ENCODE measurements around the gene PPP2R2C.

PPP2R2C gene

DNA sequence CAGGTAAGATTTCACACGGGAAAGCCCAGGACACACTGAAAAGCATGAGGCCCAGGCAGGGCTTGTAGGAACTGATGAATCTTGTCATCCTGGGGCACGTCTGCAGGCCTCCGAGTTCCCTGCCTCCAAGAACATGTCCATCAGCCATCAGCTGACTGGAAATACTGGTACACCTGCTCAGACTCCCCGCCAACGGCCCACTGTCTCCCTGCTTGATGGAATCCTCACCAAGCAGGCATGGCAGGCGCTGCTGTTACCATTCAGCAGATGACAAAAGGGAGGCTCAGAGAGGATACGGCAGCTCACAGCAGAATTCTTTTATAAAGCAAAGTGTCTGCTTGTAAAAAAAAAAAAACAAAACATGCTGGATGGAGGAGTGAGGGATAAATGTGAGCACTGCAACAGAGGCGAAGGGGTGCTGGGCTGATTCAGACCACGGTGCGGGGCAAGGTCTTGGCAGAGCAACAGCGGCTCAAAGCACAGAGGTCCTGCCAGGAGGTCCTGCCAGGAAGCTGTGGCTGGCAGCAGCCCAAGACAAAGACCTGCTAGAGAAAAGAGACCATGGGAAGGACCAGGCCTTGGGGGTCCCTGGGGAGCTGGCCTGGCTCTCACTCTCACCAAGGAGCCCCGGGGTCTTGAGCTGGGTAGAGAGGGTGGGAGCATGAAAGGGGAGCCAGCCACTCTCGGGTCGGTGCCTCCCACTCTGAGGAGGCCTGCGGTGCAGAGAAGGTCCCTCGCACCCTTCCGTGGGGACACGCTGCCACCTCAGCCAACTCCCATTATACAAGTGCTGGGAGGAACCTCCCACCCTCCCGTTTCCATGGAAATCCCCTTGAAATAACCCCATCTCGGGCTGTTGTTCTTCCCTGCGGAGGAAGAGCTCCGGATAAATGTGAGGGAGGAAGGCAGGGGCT lies 25.6 kb downstream of the PPP2R2C start:
- no peak for DNase-seq

- no peak for DNase-seq
Observed at GRCh38 chr4:6446130-6446482, 26.3 kb downstream of the PPP2R2C start.

DNA sequence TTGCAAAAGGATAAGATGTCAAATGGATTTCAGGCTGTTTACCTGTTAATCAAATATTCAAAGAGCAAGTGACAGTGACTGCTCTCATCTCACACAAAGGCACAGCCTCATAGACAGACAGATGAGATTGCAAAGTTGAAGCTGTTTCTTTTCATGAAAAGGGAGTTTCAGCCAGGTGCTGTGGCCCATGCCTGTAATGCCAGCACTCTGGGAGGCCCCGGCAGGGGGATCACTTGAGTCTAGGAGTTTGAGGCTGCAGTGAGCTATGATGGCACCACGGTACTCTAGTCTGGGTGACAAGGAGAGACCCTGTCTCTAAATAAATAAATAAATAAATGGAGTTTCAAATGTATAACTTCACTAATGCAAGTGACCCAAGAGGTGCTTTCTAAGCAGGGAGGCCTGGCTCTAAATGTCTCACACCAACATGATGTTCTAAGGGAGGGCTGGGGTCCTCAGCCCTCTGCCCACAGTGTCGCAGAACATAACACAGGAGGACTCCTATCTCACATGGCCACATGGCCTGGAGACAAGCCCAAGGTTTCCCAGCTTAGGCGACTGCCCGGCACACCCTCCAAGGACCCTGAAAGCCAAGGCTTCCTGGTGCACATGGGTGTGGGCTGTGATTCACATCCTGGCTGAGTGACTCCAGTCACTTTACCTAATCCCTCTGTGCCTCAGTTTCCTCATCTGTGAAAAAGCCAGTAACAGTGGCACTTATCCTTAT lies 26.8 kb downstream of the PPP2R2C start:
- DNase-seq, result no peak

- DNase-seq, result no peak
Observed at GRCh38 chr4:6444582-6444981, 27.8 kb downstream of the PPP2R2C start.

- DNase-seq, result no peak
Observed at GRCh38 chr4:6443035-6444023, 29.1 kb downstream of the PPP2R2C start.

DNA sequence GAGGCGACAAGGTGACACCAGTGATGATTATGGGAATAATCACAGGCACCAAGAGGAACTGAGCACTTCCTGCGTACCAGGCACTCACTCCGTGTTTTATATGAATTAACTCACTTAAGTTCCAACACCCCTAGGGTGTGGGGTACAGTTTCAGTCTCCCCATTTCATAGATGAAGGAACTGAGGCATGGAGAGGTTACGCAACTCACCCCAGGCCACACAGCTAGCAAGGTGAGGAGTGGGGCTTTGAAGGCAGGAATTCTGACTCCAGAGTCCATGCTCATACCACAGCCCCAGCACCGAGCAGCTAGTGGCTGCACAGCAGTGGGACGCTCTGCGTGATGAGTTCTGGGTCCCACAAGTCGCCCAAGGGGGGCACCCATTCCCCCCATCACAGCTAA lies 29.9 kb downstream of the PPP2R2C start:
- DNase-seq, result no peak

GRCh38 chr4:6441758-6442157 lies 30.7 kb downstream of the PPP2R2C start:
- DNase-seq, result no peak

- DNase-seq, result no peak
Observed at GRCh38 chr4:6441202-6441582, 31.2 kb downstream of the PPP2R2C start.

DNA sequence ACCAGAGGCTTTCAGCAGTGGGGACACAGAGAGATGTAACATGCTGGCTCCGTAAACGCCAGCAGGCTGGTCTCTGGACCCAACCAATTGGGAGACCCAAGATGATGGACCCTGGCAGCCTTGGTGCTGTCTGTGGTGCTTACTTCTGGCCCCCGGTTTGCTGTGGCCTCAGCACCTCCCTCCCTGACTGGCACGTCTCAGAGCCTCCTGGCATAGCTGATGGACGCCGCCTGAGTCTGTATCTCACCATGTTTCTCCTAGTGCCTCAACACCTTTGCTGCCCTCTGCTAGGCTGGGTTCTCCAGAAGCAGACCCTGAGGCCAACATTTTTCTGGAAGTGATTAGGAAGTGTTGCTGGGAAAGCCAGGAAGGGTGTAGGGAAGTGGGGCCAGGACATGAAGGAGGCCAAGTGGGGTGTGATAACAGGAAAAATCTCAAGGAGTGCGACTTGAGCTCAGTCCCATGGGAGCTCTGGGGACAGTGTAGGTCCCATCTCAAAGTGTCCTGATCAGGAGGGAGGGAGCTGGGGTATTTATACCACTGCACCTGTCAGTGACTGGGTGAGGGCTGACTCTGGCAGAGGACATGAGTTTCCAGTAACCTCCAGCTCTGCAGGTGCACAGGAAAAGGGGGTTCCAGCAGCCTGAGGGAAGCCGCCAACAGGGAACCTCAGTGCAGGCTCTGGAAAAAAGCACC lies 31.8 kb downstream of the PPP2R2C start:
- DNase-seq, result no peak

DNA sequence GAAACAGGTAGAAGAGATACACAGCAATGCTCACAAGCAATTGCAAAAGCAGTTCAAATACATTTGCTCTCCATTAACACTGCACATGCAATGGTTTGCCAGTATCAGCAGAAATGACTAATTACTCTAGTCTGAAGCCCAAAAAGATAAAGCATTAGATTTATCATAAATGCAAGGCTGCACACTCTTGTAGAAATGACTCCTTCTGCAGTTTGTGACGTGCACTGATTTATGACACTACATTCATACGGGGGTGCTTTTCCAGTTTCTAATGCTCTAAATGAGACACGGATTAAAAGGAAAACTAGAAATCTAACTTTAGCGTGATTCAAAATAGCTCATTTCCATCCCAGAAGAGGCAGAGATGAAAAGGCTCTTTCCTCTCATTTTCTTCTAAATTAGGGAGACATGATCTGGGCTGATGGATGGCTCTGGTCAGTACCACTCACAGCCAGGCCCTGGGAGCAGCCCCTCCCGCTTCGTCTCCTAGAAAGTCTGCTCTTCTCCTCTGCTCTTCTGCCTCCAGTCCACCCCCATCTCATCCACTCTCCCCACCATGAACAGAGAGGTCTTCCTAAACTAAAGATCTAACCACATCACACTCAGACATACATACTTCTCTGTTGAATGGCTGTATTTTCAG lies 33.2 kb downstream of the PPP2R2C start:
- DNase-seq, result no peak

DNA sequence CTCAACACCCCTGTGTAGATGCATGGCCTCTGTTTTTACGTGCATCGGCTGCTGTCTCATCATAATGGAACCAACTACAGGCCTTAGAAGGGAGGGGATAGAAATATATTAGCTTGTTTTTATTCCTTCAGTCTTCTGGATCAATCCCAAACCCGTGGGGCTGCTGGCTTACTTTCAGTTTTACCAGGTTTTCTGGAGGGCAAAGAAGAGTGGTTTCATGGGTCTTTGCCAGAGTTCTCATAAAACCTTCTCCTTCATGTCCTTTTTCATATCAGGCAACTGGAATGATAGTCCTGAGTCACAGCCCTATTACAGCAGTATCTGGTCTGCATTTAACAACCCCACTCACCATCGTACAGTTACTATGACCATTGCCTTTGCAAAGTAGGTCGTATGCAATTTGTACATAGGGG lies 34.6 kb downstream of the PPP2R2C start:
- no peak for DNase-seq

GRCh38 chr4:6435010-6435409 lies 37.4 kb downstream of the PPP2R2C start:
- DNase-seq, result no peak

DNA sequence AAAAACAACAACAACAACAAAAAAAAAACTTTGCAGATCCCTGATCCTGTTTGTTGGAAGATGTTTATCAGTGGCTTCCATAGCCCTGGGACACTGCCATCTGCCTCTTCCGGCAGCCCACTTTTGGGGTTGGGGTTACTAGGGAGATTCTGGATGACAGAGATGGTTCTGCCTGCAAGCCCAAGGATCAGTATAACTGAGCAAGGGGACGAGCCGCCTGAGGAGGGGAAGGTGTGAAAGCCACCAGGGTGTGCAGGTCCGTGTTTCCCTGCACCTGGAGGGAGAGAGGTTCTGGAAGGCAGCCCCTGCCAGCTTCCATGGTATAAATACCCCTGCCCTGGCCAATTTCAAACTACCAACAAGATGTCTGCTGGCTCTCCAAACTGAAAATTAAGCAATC lies 41.5 kb downstream of the PPP2R2C start:
- no peak for DNase-seq

DNA sequence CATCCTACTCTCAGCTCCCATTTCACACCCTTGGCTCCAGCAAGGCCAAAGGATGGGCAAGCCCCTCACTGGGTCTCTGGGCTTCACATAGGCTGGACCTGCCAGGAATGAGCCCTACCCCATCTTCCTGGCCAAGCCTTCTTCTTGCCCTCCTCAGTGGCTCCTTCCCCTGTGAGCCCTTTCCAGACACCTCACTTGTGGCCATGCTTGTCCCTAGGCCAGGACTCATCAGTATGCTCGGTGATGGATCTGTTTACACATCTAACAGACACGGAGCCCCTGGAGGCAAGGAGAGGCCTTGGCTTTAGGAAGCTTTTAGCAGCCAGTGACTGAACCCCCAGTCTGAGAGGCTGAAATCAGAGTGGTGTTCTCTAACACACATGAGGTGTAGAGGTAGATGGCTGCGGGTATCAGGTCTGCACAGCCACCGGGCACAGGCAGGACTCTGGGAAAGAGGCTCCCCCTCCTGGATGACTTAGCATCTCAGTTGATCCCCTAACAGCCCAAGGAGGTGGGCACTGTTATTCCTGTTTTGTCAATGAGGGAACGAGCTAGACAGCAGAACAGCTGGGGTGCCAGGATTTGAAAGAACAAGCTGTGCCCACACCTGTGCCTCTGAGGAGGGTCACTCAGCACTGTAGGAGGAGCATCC lies 44.8 kb downstream of the PPP2R2C start:
- DNase-seq, result no peak

- DNase-seq, result no peak
Observed at GRCh38 chr4:6426571-6427438, 45.6 kb downstream of the PPP2R2C start.

DNA sequence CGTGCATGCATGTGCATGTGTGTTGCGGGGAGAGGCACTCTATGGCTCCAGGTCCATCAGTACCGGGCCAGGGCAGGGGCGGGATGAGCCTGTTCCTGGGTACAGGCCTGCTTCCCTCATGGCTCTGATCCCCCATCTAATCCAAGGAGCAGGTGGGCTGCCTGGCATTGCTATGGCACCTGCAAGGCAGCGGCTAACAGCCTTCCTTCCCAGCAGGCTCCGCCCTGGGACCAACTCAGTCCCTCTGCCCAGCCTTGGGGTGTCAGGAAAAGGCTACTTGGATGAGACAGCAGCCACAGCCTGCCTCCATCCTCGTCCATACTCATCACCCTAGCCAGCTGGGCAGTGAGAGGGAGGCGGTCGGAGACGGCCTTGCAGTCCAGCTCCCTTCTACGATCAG lies 46.5 kb downstream of the PPP2R2C start:
- DNase-seq, result no peak

DNA sequence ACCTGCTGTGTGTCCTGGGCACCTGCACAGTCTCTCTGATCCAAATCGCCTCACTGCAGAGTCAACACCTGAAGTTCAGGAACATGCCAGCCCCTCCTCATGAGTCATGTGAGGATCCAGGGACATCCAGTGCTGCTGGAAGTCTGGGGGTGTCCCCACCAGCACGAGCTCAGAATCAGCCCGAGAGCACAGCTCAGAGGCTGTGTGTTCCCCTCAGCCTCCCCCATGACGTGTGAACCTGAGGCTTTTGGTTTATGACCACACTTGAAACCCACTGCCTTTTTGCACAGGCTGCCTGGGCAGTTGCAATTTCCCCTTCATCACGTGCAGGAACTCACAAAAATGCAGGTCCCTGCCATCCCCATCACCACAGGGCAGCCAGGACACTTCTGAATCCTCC lies 47.1 kb downstream of the PPP2R2C start:
- no peak for DNase-seq

GRCh38 chr4:6424425-6424824 lies 48.0 kb downstream of the PPP2R2C start:
- no peak for DNase-seq

DNA sequence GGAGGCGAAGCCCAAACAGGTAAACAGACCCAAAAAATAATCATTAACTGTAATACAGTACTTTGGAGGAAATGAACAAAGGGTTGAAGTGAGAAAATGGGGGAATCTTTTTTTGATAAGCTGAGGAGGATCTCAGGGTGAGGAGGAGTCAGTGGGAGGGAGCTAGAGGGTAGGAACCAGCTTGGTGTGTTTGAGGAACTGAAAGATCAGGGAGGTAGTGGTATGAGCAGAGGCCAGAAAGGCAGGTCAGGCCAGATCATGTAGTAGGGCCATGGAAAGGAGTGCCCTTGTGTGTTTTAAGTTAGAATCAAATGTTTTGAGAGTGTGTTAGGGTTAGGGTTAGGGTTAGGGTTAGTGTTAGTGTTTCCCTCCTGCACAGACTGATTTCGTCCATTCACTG lies 48.8 kb downstream of the PPP2R2C start:
- no peak for DNase-seq

GRCh38 chr4:6422866-6423265 lies 49.5 kb downstream of the PPP2R2C start:
- DNase-seq, result no peak
